CD4-positive, alpha-beta T cell treated with Interleukin-17A for 4 hours (primary cell): ENCODE results near the gene GSG1L.
"Not testable (repeated sequence)": the region's sequence is repeated elsewhere in the genome, so short reads cannot be mapped to it uniquely, and the experiment has no call there.

Experiments used
- DNase-seq: peaks from one replicate; pipeline ENCODE4 v3.0.0-alpha.2; 2020; ENCODE audit warnings: mixed read lengths

Gene GSG1L

GRCh38 chr16:28011971-28012445 is 51.5 kb downstream of the GSG1L start:
- no peak for DNase-seq

DNA sequence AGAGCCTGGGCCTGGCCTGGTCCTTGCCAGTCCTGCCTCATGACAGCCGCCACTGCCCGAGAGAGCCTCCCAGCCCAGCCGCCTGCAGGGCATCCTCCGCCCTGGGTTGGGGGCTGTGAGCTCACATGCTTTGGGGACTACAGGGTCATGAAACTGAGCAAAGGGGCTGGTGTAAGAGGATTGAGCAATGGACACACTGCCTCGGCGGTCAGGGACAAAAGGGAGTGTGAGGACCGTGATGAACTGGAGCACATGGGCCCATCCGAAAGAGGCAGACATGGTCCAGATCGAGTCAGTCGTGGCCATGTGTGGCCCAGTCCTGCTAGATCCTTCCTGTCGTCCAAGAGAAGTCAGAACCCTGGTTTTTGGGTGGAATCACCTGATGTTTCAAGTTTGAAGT is 52.3 kb downstream of the GSG1L start:
- no peak for DNase-seq

DNA sequence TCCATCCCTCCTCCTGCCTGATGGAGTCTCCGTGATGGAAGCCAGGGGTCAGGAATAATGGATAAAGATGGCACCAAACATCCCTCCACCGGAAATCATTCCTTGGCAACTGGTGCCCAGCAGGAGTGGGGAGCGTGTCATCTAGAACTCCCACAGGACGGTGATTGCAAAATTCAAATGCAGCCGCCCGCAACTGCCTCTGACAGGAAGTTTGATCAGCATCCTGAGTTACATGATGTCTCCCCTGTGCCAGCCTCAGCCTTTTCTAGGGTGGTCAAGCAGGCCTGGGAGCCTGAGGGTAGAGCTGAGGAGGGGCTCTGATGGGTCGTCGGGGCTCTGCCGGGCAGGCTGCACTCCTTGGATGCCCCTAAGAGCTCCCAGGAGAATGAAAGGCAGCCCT is 52.8 kb downstream of the GSG1L start:
- no peak for DNase-seq

GRCh38 chr16:28009586-28010373 is 53.7 kb downstream of the GSG1L start:
- DNase-seq = no peak

GRCh38 chr16:28003923-28004322 is 59.6 kb downstream of the GSG1L start:
- no peak for DNase-seq

GRCh38 chr16:28003021-28003865 is 60.3 kb downstream of the GSG1L start:
- DNase-seq = no peak

DNA sequence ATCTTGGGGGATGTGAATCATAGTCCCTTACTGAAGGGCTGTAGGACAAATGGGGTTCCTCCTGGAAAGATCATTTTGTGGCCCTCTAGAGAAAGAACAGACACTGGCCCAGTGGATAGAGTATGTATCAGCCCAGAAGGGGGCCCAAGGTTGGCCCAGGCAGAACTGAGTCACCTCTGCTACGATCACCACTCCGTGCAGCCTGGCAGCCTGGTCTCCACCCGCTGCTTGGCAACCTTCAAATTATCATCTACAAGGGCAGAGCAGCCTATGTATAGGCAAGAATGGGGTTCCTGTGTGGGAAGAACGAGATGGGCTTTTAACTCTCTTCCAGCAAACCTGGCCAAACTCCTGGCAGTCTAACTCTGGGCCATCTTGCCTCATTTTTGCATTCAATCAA is 61.9 kb downstream of the GSG1L start:
- no peak for DNase-seq

DNA sequence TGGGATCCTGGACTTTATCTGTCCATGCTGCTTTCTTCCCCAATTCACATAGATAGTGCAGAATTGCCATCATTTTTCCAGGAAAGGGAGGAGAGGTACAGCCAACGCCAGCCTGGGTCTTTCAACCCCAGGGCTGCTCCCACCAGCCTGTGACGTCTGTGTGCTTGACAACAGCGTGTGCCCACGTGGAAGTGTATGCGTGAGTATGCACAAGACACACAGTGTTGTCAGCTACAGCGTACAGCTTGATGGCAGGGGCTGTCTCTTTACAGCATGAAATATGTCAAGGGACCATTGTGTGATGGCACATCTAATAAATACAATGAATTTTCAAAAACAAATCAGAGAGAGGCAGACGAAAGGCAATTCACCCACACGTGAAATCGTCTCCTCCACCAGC is 62.3 kb downstream of the GSG1L start:
- no peak for DNase-seq

- DNase-seq = no peak
Measured at GRCh38 chr16:28000314-28001169, 63.0 kb downstream of the GSG1L start.

DNA sequence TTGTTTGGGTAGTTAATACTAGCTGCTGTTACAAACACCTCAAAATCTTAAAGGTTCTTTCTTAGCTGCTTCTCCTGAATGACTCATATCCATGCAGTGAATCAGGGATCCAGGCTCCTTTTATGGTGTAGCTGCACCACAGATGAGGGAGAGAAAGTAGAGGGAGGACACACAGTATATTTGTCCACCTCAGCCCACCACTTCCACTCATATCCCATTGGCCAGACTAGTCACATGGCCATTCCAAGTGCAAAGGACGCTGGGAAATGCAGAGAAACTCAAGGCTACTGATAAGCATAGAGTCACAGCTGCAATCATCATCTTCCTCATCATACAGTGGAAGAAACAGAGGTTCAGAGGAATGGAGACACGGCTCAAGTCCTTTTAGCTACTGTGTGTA is 63.8 kb downstream of the GSG1L start:
- no peak for DNase-seq

DNA sequence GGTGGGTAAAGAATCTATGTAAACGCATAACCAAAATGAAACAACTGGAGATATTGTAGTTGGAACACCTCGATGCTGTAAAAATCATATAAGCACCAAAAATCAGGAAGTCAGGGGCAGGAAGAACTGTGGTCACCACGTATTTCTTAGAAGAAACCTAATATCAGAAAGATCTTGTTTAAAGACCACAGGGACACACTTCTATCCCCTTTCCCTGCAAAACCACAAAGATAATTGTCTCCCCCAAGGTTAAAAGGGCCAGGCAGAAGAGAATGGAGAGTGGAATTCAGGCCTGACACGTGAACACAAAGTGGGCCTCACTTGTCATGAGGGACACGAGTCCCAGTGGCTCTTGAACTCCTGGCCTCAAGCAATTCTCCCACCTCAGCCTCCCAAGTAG is 68.1 kb downstream of the GSG1L start:
- no peak for DNase-seq

DNA sequence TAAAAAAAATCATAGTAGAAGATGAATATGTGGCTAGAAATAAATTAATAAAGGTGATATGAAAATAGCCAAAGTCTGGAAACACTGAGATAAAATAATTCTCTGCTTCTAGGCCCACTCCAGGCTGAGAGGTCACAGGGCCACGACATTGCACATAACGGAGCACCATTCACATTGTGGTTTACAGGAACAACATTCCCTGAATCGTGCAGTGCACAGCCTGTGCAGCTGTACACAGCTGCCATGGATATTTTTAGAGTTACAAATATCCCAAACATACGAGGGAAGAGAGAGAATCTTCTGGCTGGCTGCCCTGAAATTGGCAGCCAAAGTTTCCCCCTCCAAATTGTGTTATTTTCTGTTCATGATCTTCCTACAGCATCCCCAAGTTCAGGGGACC is 68.8 kb downstream of the GSG1L start:
- DNase-seq = no peak

GRCh38 chr16:27993587-27993986 is 69.9 kb downstream of the GSG1L start:
- no peak for DNase-seq

DNA sequence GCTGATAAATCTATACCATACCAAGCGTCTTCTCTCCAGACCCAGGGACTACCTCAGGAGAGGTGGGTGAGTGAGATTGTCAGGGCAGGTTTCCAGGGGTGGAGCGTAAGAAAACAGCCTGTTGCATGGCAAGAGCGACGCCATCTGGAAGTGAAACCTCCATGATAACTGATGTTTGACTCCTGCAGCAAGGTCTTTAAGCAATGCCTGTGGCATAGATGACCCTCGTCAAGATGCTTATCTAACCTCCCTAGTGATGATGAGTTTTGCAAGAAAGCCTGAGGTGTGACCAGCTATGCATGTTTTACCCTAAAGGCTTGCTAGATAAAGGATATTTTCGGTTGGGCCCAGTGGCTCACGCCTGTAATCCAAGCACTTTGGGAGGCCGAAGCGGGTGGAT is 71.6 kb downstream of the GSG1L start:
- no peak for DNase-seq

DNA sequence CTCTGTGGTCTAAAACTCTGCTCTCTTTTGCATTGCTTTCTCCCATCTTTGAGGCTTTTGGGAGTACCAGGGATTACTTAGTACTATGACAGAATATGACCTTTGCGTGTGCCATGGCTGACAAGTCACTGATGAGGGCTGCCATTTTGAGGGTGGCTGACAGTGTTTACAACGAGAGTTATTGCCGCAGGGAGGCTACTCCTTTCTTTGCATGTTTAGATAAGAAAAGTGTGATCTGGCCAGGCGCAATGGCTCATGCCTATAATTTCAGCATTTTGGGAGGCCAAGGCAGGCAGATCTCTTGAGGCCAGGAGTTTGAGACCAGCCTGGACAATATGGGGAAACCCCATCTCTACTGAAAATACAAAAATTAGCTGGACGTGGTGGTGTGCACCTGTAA is 77.5 kb downstream of the GSG1L start:
- no peak for DNase-seq

- no peak for DNase-seq
Measured at GRCh38 chr16:27984121-27984520, 79.4 kb downstream of the GSG1L start.

- DNase-seq = no peak
Measured at GRCh38 chr16:27983244-27983643, 80.3 kb downstream of the GSG1L start.

DNA sequence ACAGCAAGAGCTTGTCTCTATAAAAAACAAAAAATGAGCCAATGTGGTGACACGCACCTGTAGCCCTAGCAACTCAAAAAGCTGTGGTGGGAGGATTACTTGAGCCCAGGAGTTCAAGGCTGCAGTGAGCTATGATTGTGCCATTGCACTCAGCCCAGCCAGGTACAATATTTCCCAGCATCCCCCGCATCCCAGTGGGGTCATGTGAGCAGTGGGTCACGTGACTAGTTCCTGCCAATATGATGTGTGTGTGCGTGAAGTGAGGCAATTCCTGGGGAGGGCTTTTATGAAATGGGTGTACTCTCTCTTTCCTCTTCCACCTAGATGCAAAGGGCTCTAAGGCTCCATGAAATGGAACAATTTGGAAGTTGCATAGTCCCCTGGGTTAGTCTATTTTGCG is 81.3 kb downstream of the GSG1L start:
- no peak for DNase-seq

DNA sequence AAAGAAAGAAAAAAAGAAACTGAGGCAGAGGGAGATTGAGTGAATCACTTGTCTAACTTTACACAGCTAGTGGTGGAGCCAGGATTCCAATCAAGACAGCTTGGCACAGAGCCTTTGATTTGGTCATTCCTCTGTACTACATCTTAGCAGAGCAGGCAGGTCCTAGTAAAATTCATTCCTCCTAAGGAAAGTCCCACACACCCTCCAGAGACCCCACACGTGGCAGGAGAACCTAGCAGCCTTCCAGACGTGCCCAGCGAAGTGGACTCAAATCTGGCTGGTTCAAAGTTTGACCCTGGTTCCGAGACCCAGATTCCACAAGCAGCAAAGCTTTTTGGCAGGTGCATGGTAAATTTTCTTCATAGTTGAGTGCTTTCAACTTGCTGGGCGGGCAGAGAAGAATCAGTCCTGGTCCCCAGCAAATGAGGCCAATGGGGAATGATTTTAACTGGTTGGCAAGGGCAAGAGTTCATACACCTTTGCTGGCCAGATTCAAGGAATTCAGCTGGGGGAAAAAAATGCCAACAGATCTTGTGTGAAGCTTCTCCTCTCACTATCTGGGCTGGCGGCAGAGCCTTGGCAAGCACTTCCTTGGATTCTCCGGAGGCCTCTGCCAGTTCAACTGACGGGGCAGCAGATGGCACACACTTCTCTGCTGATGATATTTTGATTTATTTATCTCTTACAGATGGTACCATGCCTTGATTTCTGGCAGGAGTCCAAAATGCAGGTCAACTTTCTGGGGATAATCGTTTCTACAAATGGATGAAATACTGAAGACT is 82.4 kb downstream of the GSG1L start:
- DNase-seq = no peak

DNA sequence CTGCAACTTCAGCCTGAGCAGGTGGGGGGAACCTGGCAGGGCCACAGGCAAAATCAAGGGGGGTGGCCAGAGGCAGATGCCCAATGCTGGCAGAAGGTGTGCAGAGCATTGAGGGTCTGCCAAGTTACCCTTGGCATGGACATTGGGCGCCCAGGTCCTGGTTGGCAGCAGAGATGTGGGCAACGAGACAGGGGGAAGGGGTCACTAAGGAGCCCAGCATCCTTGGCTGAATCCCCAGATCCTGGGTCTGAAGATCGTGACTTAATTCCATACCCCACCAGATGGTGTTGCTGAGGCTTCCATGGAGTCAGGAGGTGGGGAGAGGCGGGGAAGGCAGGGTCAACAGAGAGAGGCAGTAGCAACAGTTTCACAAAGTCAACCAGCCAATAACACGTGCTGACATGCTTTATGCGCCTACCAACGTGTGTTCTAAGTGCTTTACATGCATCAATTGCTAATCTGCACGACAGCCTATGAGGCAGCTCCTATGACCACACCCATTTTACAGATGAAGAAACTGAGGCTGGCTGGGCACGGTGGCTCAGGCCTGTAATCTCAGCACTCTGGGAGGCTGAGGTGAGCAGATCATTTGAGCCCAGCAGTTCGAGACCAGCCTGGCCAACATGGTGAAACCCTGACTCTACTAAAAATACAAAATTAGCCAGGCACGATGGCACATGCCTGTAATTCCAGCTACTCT is 83.3 kb downstream of the GSG1L start:
- DNase-seq = no peak

- DNase-seq = not testable (repeated sequence)
Measured at GRCh38 chr16:27979668-27980067, 83.8 kb downstream of the GSG1L start.

GRCh38 chr16:27978876-27979275 is 84.6 kb downstream of the GSG1L start:
- no peak for DNase-seq
